ENCODE data around the gene MZT1.

GRCh38 chr13:72727417-72728289 lies at the start of gene MZT1, which contains the start of gene BORA:
- TF ChIP-seq CTCF (IDR thresholded peaks at IDR 0.05; ENCODE audit: borderline replicate concordance, extremely low read depth, low read length, poor library complexity, severe bottlenecking) (no peak), EZH2 (IDR thresholded peaks at IDR 0.05; ENCODE audit: borderline replicate concordance, low read depth, low read length, severe bottlenecking) (no peak)

Measured in DND-41 (cell line).